H4 (cell line): ENCODE measurements around the gene RGS3. TPM values are rescaled to one million over a fixed set of nuclear protein-coding genes. Genes with fewer than 3 reads are reported as not detected.

ENCODE experiments used
- DNase-seq: peaks from one replicate; pipeline ENCODE4 v3.0.0-alpha.2; 2015; ENCODE audit warnings: low spot score
- total RNA-seq: library from RNA; depleted of rRNA; stranded (reverse); fragments of >200 nt; shearing (Covaris generic); gene quantifications from 2 replicates; pipeline ENCODE4 v1.2.3, GENCODE V29; 2014

RGS3 gene
- total RNA-seq, 1 experiment from 2014 or later, result 36.4 TPM

GRCh38 chr9:113618836-113619490 lies 155.4 kb downstream of the RGS3 start:
- no peak for DNase-seq

DNA sequence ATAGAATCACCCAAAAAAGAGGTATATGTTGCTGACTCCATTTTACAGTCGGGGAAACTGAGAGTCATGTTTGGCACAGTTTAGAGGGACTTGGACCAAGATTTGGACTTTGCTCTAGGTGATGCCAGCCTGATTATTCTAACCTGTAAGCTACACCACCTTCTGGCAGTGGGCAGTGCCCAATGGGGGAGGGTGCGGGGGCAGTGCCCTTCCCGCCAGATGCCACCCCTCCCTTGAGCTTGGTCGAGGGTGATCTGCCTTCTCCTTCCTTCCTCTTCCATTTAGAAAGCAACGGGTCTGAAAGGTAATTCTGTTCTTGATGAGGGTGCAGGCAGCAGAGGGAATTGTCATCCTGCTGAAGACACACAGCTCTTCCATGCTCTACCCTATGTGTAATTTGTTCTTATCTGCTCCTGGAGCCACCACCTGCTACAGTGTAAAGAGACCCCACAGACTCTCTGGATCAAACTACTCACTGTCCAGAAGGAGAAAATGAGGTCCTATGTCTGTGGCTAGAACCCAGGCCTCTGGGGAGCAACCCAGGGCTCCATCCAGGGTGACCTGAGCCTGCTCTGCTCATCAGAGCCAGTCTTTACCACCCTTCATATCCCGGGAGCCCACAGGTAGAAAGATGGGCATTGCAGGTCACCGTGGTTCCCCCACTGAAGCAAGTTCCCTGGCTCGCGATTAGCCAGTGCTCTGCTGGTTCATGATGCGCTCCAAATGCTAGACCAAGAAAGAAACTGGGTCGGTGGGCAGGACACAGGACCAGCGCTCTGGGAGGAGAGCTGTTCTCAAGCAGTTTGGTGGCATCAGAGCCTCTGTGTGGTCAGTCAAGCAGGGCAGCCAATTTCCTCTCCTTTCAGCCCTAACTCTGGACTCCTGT lies 156.2 kb downstream of the RGS3 start:
- no peak for DNase-seq

DNA sequence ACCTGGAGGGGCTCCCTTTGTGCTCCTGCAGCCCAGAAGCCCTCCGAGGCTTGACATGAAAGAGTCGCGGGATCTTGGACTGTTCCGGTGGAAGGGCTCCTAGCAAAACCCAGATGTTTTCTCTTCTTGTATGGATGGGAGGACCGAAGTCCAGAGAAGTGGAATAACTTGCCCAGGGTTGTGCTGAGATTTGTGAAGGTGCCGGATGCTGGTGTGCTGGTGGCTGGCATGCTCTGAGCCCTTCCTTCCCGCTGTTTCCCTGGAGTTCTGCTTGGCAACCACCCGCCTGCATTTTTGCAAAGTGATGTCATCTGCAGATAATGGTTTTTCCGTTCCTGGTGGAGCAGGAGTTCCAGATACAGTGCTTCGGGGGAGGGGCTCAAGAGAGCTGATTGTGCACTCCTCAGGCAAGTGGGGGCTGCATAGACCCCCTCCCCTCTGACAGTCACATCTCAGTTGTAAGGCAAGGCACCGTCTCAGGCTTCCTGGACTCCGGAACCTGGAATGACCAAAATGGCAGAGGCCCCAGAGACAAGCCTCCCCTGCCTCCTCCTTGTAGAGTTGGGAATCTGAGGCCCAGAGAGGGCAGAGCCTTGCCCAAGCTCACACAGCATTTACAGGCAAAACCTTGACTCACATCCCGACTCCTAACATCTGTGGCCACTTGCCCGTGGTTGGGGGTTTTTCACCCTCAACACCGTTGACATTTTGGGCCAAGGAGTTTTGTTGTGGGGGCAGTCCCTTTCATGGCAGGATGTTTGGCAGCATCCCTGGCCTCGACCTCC lies 157.0 kb downstream of the RGS3 start:
- peak; percentile 94 for DNase-seq

DNA sequence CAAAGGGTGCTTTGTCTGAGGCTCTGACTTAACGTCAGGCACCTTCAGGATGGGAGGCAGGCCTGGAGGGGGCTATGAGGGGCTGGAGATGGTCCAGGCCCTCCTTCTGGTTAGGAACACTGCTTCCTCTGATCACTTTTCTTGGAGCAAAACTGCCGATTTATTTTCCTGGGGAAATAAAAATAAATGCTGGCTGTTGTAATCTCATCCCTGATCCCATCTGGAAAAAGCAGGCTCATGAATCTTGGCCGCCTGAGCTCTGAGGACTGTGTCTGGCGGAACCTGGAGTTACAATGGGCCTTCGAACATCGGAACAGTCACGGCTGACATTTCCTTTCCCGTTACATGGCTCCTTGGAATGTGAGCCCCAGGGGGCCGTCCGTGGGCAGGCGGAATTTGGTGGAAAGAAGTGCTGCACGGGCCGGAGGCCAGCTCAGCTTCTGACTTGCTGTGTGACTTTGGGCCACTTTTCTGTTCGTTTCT lies 157.8 kb downstream of the RGS3 start:
- DNase-seq, result peak; percentile 72

GRCh38 chr9:113621980-113622379 lies 158.5 kb downstream of the RGS3 start:
- DNase-seq, result no peak

- DNase-seq, result peak; percentile 87
Observed at GRCh38 chr9:113622600-113623400, 159.3 kb downstream of the RGS3 start.

GRCh38 chr9:113623851-113624485 lies 160.4 kb downstream of the RGS3 start:
- no peak for DNase-seq

GRCh38 chr9:113624721-113625120 lies 161.2 kb downstream of the RGS3 start:
- peak; percentile 66 for DNase-seq

GRCh38 chr9:113625486-113625885 lies 162.0 kb downstream of the RGS3 start:
- DNase-seq, result no peak

GRCh38 chr9:113626735-113627495 lies 163.4 kb downstream of the RGS3 start:
- no peak for DNase-seq

GRCh38 chr9:113628621-113629020 lies 165.1 kb downstream of the RGS3 start:
- DNase-seq, result no peak

- no peak for DNase-seq
Observed at GRCh38 chr9:113630386-113631136, 167.0 kb downstream of the RGS3 start.

- DNase-seq, result no peak
Observed at GRCh38 chr9:113631137-113631765, 167.7 kb downstream of the RGS3 start.

DNA sequence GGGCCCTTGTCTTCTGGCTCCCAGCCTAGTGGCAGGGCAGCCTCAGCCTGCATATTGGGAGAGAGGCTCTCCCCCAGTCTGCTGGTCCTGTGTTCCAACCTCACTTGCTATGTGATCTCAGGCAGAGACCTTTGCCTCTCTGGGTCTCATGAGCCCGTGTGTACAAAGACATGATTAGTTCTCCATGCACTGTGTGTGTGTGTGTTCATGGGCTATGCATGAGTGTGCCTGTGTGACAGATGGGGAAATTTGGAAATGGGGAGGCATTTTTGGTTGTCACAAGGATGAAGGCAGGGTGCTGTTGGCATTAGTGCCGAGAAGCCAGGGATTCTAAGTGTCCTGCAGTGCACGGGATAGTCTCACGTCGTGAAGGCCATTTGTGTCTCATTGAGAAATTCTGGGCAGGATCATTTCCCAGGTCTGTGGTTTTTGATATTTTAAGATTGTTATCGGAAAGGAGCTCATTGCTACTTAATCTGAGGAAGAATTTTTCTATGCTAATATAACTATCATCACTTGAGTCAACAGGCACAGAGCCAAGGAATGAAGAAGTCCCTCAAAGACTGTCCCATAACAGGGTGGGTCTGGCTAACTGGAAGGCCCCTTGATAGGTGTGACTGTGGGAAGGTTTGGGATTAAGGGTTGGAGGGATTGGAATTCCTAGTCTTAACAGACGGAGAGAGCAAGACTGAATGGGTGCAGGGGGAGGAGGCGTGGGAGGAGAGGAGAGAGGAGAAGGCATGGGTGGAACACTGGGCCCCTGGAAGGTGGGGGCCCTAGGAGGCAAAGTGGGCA lies 168.5 kb downstream of the RGS3 start:
- DNase-seq, result no peak

DNA sequence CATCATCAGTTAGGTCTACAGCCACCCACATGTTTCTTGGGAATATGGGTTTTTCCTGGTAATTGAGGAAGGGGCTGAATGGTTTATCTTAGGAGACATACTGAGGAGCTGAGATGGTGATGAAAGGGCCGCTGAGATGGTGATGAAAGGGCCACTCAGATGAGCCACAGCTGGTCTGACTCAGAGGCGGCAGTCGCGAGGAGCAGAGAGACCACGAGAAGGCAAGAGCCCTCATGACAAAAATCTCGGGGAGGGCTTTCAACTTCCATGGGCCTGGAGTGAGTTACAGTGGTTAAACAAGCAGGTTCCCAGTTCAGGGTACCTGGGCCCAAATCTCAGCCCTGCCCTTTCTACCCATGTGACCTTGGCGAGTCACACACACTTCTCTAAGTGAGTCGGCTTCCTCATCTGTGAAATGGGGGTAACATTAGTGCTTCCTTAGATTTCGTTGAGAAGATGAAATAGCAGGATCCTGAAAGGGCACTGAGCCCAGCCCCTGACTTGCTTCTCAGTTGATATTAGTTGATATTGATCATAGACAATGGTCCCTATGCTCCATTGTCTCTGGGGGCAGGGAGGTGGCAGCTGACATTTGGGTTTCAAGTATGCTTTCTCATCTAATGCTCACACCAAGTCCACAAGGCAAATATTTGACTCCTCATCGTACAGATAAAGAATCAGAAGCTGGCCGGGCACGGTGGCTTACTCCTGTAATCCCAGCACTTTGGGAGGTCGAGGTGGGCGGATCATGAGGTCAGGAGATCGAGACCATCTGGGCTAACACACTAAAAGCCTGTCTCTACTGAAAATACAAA lies 169.5 kb downstream of the RGS3 start:
- no peak for DNase-seq

GRCh38 chr9:113633782-113634595 lies 170.5 kb downstream of the RGS3 start:
- DNase-seq, result no peak
